ENCODE data around the gene ARID5A.

Gene ARID5A

DNA sequence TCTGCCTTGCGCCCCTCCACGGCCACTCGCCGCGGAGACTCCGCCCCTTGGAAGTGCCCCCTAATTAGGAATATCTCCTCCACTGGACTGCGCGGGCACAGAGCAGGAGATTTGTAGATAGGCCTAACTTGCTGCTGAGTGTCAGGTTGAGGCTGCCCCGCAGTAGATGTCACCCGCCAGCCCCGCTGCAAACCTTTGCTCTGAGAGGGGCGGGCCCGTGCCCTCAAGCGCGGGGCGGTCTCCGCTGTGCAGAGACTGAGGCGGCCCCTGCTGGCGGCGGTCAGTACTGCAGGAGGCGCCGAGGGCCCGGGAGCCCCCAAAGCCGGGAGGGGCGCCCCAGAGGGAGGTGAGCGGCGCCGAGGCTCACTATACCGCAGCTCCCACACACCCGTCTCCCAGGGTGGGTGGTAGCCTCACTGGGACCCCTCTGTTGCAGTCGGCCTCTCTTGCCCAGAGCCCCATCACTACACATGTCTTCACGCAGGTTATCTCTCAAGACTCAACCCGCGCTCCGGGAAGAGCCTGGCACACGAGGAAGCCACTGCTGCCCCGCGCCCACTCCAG lies 28.5 kb upstream of the ARID5A start:
- peak; percentile 18 for DNase-seq

DNA sequence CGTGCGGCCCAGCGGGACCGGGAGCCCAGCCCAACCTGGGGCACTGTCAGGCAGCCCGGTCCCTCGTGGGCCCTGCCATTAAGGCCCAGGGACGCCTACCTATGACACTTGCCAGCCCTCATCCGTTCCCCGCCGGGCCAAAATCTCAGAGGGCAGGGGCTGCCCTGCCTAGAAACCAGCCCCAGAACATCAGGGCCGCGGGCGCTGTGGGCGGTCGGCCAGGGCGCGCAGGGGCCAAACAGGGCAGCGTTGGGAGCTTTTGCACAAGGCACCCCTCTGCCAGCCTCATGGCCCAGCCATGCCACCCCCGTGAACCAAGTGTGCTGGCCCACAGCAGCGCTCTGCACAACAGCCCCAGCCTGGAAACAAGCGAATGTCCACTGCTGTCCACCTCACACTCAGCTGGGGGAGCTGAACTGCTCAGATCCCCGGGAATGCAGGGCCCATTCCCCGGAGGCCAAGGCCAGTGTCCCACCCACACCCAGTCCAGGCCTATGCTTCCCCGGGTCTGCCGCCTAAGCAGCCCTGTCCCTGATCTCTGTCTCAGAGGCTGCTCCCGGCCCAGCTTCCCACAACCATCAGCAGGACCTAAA lies 27.9 kb upstream of the ARID5A start:
- DNase-seq = no peak

GRCh38 chr2:96509114-96509846 lies 27.3 kb upstream of the ARID5A start:
- peak; percentile 47 for DNase-seq

- no peak for DNase-seq
Measured at GRCh38 chr2:96509847-96510230, 26.7 kb upstream of the ARID5A start.

DNA sequence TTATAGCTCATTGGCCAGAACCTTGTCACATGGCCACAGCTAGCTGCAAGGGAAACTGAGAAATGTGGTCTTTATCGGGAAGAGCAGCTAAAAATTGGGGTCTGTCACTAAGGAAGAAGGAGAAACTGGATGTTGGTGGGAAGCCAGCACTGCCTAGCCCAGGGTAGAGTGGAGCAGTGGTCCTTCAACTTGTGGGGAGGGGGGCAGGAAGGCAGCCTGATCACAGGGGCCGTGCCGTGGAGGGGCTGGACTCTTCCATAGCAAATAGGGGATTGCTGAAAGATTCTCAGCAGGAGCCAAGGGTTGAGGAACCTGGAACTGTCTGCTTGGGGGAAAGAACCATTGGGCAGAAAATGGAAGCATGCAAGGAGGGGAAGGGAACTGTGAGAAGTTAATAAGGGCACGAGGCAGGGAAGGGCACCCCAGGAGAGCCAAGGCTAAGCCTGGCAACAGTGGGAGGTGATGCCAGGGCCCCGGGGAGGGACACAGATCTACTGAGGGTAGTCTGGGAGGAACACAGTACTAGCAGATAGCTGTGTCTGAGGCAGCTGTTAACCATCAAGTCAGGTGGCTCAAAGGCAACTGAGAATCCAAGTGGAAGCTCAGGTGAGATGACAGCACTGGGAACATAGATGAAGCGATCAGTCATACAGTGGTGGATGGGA lies 25.5 kb upstream of the ARID5A start:
- no peak for DNase-seq

DNA sequence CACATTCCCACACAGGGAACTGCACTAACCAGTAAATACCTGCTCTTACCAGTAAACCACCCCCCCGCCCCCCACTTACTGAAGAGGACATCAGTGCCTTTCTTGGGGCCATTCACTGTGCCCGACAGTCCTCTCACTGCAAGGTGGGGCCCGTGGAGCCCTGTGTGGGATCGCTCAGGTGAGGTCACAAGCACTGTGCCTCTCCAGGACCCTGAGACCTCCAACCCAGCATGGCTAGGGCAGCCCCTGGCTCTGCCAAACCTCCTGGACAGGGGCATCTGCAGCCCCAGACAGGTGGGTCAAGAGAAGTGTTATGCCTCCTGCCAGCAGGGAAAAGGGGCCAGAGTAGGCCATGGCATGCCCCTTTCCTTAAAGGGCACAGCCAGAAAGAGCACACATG lies 24.7 kb upstream of the ARID5A start:
- DNase-seq = no peak

- no peak for DNase-seq
Measured at GRCh38 chr2:96512341-96512740, 24.2 kb upstream of the ARID5A start.

GRCh38 chr2:96514521-96514920 lies 22.0 kb upstream of the ARID5A start:
- no peak for DNase-seq

- no peak for DNase-seq
Measured at GRCh38 chr2:96517079-96517478, 19.5 kb upstream of the ARID5A start.

- DNase-seq = no peak
Measured at GRCh38 chr2:96520231-96520630, 16.3 kb upstream of the ARID5A start.

DNA sequence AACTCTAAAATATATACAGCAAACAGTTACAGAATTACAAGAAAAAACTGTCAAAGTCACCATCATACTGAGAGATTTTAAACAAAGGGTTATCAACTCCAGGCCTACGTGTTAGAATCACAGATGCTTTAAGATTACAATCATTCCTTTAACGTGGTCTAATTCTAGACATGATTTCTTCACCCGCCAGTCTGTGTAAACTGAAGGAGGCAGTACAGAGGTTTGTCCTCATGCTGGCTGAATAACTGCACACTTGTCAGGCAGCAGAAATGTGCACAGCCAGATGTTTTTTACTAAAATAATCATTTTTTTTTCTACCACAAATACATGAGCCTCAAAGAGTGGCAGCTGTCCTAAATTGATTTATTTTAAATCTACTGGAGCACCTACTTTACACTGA lies 15.9 kb upstream of the ARID5A start:
- no peak for DNase-seq

- DNase-seq = no peak
Measured at GRCh38 chr2:96521219-96521618, 15.3 kb upstream of the ARID5A start.

DNA sequence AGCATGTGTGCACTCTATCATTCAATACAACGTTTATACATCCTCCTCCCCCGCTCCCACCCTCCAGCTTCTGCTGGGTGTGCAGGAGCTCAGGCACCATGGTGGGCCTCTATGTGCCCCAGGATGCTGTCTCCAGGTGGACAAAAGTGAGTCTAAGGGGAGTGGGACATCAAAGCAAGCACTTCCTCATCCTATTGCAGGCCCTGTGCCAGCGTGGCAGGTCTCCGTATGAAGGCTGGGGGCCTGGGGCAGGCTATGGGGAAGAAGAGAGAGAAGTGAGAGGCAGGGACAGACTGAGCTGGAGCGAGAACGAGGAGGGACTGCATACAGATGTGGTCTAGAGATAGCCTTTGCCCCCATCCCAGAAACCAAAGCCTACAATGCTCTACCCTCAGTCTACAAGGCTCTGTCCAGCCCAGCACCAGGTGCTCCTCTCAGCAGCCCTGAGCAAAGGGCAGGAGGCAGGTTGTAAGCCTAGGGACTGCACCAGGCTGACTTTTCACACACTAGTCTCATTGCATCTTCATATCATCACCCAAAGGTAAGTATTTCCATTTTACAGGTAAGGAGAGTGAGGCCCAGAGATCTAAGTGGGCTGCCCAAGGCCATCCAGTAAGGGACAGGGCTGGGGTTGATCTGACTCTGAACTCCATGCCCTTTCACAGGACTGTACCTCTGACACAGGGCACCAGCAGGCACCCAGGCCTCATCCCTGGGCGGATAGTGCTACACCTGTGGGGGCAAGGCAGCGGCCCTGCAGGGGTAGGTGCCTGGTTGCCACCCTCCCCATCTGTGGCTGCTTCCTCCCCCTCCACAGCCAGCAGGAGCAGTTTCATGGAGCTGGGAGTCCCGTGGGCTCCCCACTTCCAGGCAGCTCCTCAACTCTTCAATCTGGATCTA lies 14.0 kb upstream of the ARID5A start:
- no peak for DNase-seq

- DNase-seq = no peak
Measured at GRCh38 chr2:96523659-96524481, 12.7 kb upstream of the ARID5A start.

DNA sequence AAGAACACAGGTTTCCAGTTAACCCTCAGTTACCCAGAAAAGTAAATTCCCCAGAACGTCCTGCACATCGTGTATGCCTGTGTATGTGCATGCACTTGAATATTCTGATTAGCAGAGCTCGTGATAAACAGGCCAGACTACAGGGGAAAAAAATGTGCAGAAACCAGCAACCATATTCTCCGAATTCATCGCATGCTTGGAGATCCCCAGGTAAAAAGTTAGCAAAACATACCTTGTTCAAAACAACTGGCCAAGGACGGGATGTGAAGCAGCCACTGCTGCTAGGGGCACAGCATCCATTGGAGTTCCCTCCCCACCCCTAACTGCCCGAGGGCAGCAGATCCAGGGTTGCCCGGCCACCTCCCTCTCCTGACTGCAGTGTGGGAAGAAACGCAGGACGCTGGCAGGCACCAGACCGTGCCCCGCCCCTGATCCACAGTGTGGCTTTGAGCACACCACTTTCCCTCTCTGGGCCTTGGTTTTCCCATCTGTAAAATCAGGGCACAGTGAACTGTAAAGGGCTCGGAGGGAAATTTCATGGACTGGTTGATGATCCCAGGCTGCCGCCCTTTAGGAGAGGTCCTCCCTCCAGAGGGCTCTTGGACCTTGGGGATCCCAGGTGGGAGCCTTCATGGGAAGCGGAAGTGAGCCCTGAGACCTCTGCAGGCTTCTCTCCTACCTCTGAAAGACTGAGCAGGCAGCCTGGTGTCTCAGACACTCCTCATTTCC lies 11.9 kb upstream of the ARID5A start:
- no peak for DNase-seq

- no peak for DNase-seq
Measured at GRCh38 chr2:96525211-96525507, 11.4 kb upstream of the ARID5A start.

DNA sequence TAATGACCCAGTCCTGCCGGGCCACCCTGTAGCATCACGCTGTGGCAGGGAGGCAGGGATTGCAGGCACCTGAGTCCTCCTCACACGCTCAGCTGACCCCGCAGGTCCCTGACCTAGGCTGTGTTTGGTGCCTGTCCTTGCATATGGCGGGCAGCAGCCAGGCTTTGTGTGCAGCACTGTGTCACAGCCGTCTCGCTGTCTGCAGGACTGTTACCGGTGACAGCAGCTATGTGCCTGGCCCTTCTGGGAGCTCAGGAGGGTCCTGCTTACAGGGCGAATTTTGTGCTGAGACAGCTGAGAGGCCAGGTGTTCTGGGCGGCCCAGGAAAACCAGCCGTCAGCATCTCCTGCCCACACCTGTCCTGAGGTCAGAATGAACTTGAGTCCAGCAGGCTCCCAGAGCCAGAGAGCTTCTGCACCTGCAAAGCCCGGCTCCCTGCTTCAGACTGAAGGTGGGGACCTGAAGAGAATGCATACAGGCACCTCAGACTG lies 10.4 kb upstream of the ARID5A start:
- no peak for DNase-seq

- no peak for DNase-seq
Measured at GRCh38 chr2:96526615-96527285, 9.8 kb upstream of the ARID5A start.

DNA sequence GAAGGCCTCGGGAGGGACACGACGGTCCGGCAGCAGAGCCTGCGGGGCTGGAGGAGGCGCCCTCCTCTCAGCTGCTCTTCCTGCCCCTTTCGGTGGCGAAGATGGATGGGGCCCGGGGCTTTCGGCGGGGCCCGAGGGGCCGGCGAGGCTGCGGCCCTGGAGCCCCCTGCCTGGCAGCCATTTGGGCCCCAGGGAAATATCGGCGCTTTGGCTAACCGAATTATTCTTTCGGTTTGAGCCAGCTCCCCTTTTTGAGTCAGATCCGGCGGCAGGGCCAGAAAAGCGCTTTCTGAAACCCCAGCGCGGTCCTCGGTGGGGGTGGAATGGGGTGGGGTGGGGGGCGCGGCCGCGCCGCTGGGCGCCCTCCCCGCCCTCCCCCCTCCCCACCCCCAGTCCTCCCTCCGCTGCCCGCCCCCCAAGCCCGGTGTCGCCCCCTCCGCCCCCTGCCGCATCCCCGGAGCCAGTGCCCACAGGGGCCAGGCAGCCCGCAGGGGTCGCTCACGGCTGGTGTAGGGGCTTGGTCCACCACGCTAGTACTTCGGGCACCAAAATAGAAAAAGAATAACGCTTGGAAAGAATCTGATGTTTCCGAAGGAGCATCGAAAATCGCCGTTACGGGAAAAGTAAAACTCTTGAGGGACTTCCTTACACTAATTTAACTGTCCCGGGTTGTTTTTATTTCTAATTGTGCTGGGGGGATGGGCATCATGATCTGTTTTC lies 9.1 kb upstream of the ARID5A start:
- DNase-seq = no peak
